ENCODE data around the gene CAMK1D.

The CAMK1D gene

GRCh38 chr10:12874501-12874900 lies 525.2 kb downstream of the CAMK1D start:
- H3K4me3 ChIP-seq (ENCODE audit: insufficient read depth, low read depth, low read length), result no peak overlapping the region
- H3K9me3 ChIP-seq (ENCODE audit: control insufficient read depth, low read length), result no peaks in the 10 kb centered on the region
- 91 to 94% methylated on average over 6 of the region's 6 CpGs for WGBS, 2 experiments
- no peaks in the 10 kb centered on the region for H3K27me3 ChIP-seq (ENCODE audit: control insufficient read depth, insufficient read depth, low read length, poor library complexity, severe bottlenecking)
- no peaks in the 10 kb centered on the region for H3K36me3 ChIP-seq (ENCODE audit: control insufficient read depth, insufficient read depth, low read length)
- H3K27ac ChIP-seq (ENCODE audit: insufficient read depth, low read depth, low read length, poor library complexity, severe bottlenecking), result no peak overlapping the region
- no peaks in the 10 kb centered on the region for H3K4me1 ChIP-seq (ENCODE audit: control insufficient read depth, insufficient read depth, low read length)

- Histone ChIP-seq H3K27ac (ENCODE audit: insufficient read depth, low read depth, low read length, poor library complexity, severe bottlenecking) (no peak overlapping the region), H3K9me3 (ENCODE audit: control insufficient read depth, low read length) (no peaks in the 10 kb centered on the region), H3K4me1 (ENCODE audit: control insufficient read depth, insufficient read depth, low read length) (no peaks in the 10 kb centered on the region), H3K4me3 (ENCODE audit: insufficient read depth, low read depth, low read length) (no peak overlapping the region), H3K36me3 (ENCODE audit: control insufficient read depth, insufficient read depth, low read length) (no peaks in the 10 kb centered on the region), H3K27me3 (ENCODE audit: control insufficient read depth, insufficient read depth, low read length, poor library complexity, severe bottlenecking) (no peaks in the 10 kb centered on the region)
- WGBS, 2 experiments, result 90 to 94% methylated on average over 5 of the region's 5 CpGs
Observed at GRCh38 chr10:12875100-12875499, 525.8 kb downstream of the CAMK1D start.

- H3K27ac ChIP-seq (ENCODE audit: insufficient read depth, low read depth, low read length, poor library complexity, severe bottlenecking), result no peak overlapping the region
- no peaks in the 10 kb centered on the region for H3K4me1 ChIP-seq (ENCODE audit: control insufficient read depth, insufficient read depth, low read length)
- H3K9me3 ChIP-seq (ENCODE audit: control insufficient read depth, low read length), result no peaks in the 10 kb centered on the region
- no peak overlapping the region for H3K4me3 ChIP-seq (ENCODE audit: insufficient read depth, low read depth, low read length)
- no peaks in the 10 kb centered on the region for H3K36me3 ChIP-seq (ENCODE audit: control insufficient read depth, insufficient read depth, low read length)
- WGBS, 2 experiments, result 93 to 94% methylated on average over 5 of the region's 5 CpGs
- H3K27me3 ChIP-seq (ENCODE audit: control insufficient read depth, insufficient read depth, low read length, poor library complexity, severe bottlenecking), result no peaks in the 10 kb centered on the region
Observed at GRCh38 chr10:12876266-12876665, 526.9 kb downstream of the CAMK1D start.

- no peak overlapping the region for H3K4me3 ChIP-seq (ENCODE audit: insufficient read depth, low read depth, low read length)
- no peak overlapping the region for H3K27ac ChIP-seq (ENCODE audit: insufficient read depth, low read depth, low read length, poor library complexity, severe bottlenecking)
- H3K36me3 ChIP-seq (ENCODE audit: control insufficient read depth, insufficient read depth, low read length), result no peaks in the 10 kb centered on the region
- no peaks in the 10 kb centered on the region for H3K4me1 ChIP-seq (ENCODE audit: control insufficient read depth, insufficient read depth, low read length)
- no peaks in the 10 kb centered on the region for H3K9me3 ChIP-seq (ENCODE audit: control insufficient read depth, low read length)
- H3K27me3 ChIP-seq (ENCODE audit: control insufficient read depth, insufficient read depth, low read length, poor library complexity, severe bottlenecking), result no peaks in the 10 kb centered on the region
- WGBS, 2 experiments, result 79 to 86% methylated on average over 3 of the region's 3 CpGs
Observed at GRCh38 chr10:12877150-12877549, 527.8 kb downstream of the CAMK1D start.

GRCh38 chr10:12880423-12880822 lies 531.1 kb downstream of the CAMK1D start:
- Histone ChIP-seq H3K4me3 (ENCODE audit: insufficient read depth, low read depth, low read length) (no peak overlapping the region), H3K4me1 (ENCODE audit: control insufficient read depth, insufficient read depth, low read length) (no peaks in the 10 kb centered on the region)

GRCh38 chr10:12884851-12885250 lies 535.5 kb downstream of the CAMK1D start:
- Histone ChIP-seq H3K4me1 (ENCODE audit: control insufficient read depth, insufficient read depth, low read length) (no peaks in the 10 kb centered on the region), H3K27me3 (ENCODE audit: control insufficient read depth, insufficient read depth, low read length, poor library complexity, severe bottlenecking) (no peaks in the 10 kb centered on the region), H3K9me3 (ENCODE audit: control insufficient read depth, low read length) (no peaks in the 10 kb centered on the region), H3K36me3 (ENCODE audit: control insufficient read depth, insufficient read depth, low read length) (no peaks in the 10 kb centered on the region), H3K27ac (ENCODE audit: insufficient read depth, low read depth, low read length, poor library complexity, severe bottlenecking) (no peak overlapping the region), H3K4me3 (ENCODE audit: insufficient read depth, low read depth, low read length) (no peak overlapping the region)
- WGBS, 2 experiments, result 75 to 79% methylated on average over 6 of the region's 6 CpGs

More at GRCh38 chr10:12880423-12880822, 531.1 kb downstream of the CAMK1D start:
- Histone ChIP-seq H3K9me3 (ENCODE audit: control insufficient read depth, low read length) (no peaks in the 10 kb centered on the region), H3K27ac (ENCODE audit: insufficient read depth, low read depth, low read length, poor library complexity, severe bottlenecking) (no peak overlapping the region), H3K36me3 (ENCODE audit: control insufficient read depth, insufficient read depth, low read length) (no peaks in the 10 kb centered on the region), H3K27me3 (ENCODE audit: control insufficient read depth, insufficient read depth, low read length, poor library complexity, severe bottlenecking) (no peaks in the 10 kb centered on the region)
